Esophagus muscularis mucosa (tissue), 4 donors: ENCODE measurements around the gene RIMS1. TPM values are rescaled to one million over a fixed set of nuclear protein-coding genes. Genes with fewer than 3 reads are reported as not detected.

Source experiments
- DNase-seq: peaks from one replicate; pipeline ENCODE4 v3.0.0-alpha.2; 2017; ENCODE audit errors: extremely low spot score
- H3K27ac ChIP-seq, 4 donors: fragments of 200-600 bp; sonication (generic); replicated peaks in 1 of 4; 1 replicate in 3 of 4; 2 replicates in 1 of 4; pipeline ENCODE4 v1.5.1; 2016 to 2019; ENCODE audit warnings: mild to moderate bottlenecking in 1 of 4
- H3K27me3 ChIP-seq, 4 donors: fragments of 200-600 bp; sonication (generic); one replicate each; pipeline versions ENCODE4 v1.5.1 to v1.6.0; 2016 to 2019
- H3K36me3 ChIP-seq, 4 donors: fragments of 200-600 bp; sonication (generic); one replicate each; pipeline ENCODE4 v1.5.1; 2016 to 2019
- H3K4me1 ChIP-seq, 4 donors: fragments of 200-600 bp; sonication (generic); one replicate each; pipeline ENCODE4 v1.5.1; 2016 to 2019
- H3K4me3 ChIP-seq, 4 donors: fragments of 200-600 bp; sonication (generic); 1 replicate in 2 of 4; 2 replicates in 2 of 4; pipeline ENCODE4 v1.5.1; 2016 to 2019; ENCODE audit warnings: mild to moderate bottlenecking in 4 of 4, moderate library complexity in 1 of 4
- H3K9me3 ChIP-seq, 4 donors: fragments of 200-600 bp; sonication (generic); 1 replicate in 3 of 4; 2 replicates in 1 of 4; pipeline ENCODE4 v1.5.1; 2016 to 2019
- EP300 ChIP-seq: sonication (generic); formaldehyde crosslinking; IDR thresholded peaks from one replicate; pipeline ENCODE4 v1.6.1; 2017; ENCODE audit warnings: antibody characterized with exemption
- POLR2A ChIP-seq: fragments of 450-650 bp; IDR thresholded peaks from one replicate; pipeline ENCODE4 v1.6.1; 2017; ENCODE audit warnings: antibody characterized with exemption, moderate library complexity, mild to moderate bottlenecking, low read depth
- POLR2AphosphoS5 ChIP-seq, 2 donors: sonication (generic); formaldehyde crosslinking; IDR thresholded peaks; one replicate each; pipeline ENCODE4 v1.6.1; 2017; ENCODE audit warnings: antibody characterized with exemption in 2 of 2
- WGBS: methylation state at CpG from one replicate; pipeline ENCODE4 v1.1.5; 2018; 5-methylcytosine and 5-hydroxymethylcytosine counted together
- intact Hi-C: fragments of 100-400 bp; cut with DNase I; formaldehyde crosslinking; loops from one replicate; pipeline ENCODE4 v1.15.1; 2023
- total RNA-seq, 4 donors: library from RNA; depleted of rRNA; stranded (reverse); fragments of >200 nt; gene quantifications; one replicate each; pipeline versions ENCODE4 v1.1.0 to v1.2.1, GENCODE V29; 2016
- TF ChIP-seq, protein P1 (sequence below), 3 experiments: fragments of 200-600 bp in 2 of 3; fragments of 450-650 bp in 1 of 3; sonication (generic) in 2 of 3; IDR thresholded peaks; one replicate each; pipeline ENCODE4 v1.5.1; 2017 to 2019; ENCODE audit warnings: antibody characterized with exemption in 3 of 3, mild to moderate bottlenecking in 2 of 3, moderate library complexity in 1 of 3

Gene RIMS1
- total RNA-seq, 4 donors from 2014 or later = 35.4 to 88.6 (median 54.0) TPM

DNA sequence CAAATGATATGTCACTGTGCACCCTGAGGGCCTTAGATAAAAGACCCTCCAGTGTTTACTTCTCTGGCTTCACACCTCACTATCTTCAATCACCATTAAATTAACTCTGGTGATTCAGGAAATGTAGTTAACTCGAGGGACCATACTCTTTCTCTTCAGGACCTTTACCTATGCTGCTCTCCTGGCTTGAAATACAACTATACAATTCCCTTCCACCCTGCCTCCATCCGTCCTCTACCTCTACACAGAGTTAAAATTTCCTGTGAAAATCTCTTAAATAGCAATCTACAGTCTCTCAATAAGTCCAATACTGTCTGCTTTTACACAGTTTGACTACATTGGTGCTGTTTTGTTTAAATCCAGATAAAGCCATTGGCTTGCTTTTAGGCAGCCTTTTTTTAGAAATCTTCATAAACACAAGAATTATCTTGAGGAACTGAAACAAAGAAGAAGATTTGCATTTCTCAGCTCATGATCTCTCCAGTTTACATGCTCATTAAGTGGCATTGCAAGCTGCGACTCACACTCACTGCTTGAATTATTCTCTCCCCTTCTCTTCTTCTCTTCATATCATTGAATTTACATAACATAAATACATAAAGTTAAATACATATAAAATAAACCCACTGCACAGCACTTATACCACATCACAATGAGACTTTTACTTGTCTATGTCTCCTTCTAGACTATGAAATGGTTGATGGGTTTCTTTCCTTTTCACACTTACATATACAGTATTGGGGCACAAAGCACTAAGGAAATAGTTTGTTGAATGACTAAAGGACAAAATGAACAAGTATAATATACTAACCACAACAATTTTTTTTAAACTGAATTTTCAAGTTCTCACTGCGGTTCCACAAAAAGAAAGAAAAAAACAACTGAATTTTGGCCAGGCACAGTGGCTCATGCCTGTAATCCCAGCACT lies 496.5 kb downstream of the RIMS1 start:
- H3K27me3 ChIP-seq = no peaks in the 10 kb centered on the region
- no peak overlapping the region for H3K4me3 ChIP-seq
- H3K36me3 ChIP-seq = peaks cover 0 to 3% (median 0%) of the 10 kb centered on the region in 4 donors
- intact Hi-C loops = no loop called here
- H3K27ac ChIP-seq = no peak overlapping the region
- no peak for DNase-seq
- no peaks in the 10 kb centered on the region for H3K9me3 ChIP-seq
- TF ChIP-seq POLR2AphosphoS5 (IDR thresholded peaks at IDR 0.05) = no peak
- no peak for TF ChIP-seq EP300
- TF ChIP-seq, protein P1, sequence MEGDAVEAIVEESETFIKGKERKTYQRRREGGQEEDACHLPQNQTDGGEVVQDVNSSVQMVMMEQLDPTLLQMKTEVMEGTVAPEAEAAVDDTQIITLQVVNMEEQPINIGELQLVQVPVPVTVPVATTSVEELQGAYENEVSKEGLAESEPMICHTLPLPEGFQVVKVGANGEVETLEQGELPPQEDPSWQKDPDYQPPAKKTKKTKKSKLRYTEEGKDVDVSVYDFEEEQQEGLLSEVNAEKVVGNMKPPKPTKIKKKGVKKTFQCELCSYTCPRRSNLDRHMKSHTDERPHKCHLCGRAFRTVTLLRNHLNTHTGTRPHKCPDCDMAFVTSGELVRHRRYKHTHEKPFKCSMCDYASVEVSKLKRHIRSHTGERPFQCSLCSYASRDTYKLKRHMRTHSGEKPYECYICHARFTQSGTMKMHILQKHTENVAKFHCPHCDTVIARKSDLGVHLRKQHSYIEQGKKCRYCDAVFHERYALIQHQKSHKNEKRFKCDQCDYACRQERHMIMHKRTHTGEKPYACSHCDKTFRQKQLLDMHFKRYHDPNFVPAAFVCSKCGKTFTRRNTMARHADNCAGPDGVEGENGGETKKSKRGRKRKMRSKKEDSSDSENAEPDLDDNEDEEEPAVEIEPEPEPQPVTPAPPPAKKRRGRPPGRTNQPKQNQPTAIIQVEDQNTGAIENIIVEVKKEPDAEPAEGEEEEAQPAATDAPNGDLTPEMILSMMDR (IDR thresholded peaks at IDR 0.05) = no peak
- no peak for TF ChIP-seq POLR2A
- no peaks in the 10 kb centered on the region for H3K4me1 ChIP-seq
- 75% methylated on average over 4 of the region's 4 CpGs for WGBS

DNA sequence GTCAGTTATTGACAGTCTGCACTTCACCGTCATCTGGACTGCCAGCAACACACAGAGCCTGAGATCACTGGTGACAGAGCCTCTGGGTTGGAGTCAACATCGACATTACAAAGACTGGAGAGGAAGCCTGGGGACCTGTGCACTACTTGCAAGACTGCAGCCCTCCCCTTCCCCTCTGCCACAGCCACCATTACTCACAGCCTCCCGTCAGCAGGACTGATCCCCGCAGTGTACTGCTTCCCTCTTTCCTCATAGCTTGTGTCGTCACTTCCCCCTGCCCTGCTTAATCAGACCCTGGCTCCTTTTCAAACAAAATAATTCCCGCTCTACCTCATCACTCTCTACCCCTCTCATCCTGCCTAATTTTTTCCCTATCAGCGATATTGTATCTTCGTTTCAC lies 500.0 kb downstream of the RIMS1 start:
- TF ChIP-seq POLR2A (no peak), EP300 (no peak), POLR2AphosphoS5 (IDR thresholded peaks at IDR 0.05) (no peak)
- TF ChIP-seq, protein P1 (IDR thresholded peaks at IDR 0.05) = no peak
- peaks cover 0 to 9% (median 0%) of the 10 kb centered on the region in 4 donors for H3K36me3 ChIP-seq
- no peak for DNase-seq
- WGBS = 78% methylated on average over 8 of the region's 8 CpGs
- no peak overlapping the region for H3K27ac ChIP-seq
- intact Hi-C loops = no loop called here
- no peaks in the 10 kb centered on the region for H3K4me1 ChIP-seq
- H3K4me3 ChIP-seq = no peak overlapping the region
- no peaks in the 10 kb centered on the region for H3K27me3 ChIP-seq
- no peaks in the 10 kb centered on the region for H3K9me3 ChIP-seq

DNA sequence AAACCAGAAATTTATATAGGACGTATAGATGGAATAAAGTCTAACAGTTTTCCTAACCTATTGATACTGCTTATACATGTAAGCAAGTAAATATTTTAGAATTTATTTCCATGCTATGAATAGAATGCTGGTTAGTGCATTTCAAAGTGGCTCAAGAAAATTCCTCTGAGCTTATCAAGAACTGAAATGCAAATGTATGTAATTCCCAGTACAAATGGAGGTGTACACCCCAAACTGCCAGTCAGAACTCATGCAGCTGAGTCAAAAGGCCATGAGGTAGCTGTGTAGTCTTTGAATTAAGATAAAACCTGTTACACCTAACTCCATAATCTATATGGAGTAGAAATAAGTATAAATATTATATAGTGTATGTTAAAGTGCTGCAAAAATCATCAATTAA lies 503.3 kb downstream of the RIMS1 start:
- intact Hi-C loops = no loop called here
- Histone ChIP-seq H3K4me1 (no peaks in the 10 kb centered on the region), H3K36me3 (peaks cover 0 to 9% (median 0%) of the 10 kb centered on the region in 4 donors), H3K27me3 (no peaks in the 10 kb centered on the region), H3K9me3 (no peaks in the 10 kb centered on the region), H3K4me3 (no peak overlapping the region), H3K27ac (no peak overlapping the region)
- TF ChIP-seq EP300 = no peak
- TF ChIP-seq POLR2AphosphoS5 (IDR thresholded peaks at IDR 0.05) = no peak
- no peak for TF ChIP-seq POLR2A
- TF ChIP-seq, protein P1 (IDR thresholded peaks at IDR 0.05) = no peak
- no peak for DNase-seq
- 100% methylated on average over 1 of the region's 1 CpG for WGBS

DNA sequence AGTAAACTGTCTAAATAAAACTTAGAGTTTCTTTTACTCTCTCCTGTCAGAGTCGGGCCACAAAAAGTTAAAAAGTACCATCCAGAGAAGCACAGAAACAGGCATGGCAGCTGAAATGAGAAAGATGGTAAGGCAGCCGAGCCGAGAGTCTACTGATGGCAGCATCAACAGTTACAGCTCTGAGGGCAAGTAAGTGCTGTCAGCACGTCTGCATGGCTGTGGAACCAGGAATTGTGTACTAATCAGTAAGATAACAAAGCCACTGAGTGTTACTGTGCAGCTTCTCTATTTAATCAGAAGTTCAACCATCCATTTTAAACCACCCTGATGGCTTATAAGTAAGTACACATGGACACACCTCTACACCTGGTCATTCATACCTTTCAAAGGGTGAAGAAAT lies 504.2 kb downstream of the RIMS1 start:
- H3K27ac ChIP-seq = no peak overlapping the region
- H3K9me3 ChIP-seq = no peaks in the 10 kb centered on the region
- H3K36me3 ChIP-seq = peaks cover 0 to 9% (median 0%) of the 10 kb centered on the region in 4 donors
- TF ChIP-seq, protein P1 (IDR thresholded peaks at IDR 0.05) = no peak
- TF ChIP-seq POLR2A (no peak), POLR2AphosphoS5 (IDR thresholded peaks at IDR 0.05) (no peak), EP300 (no peak)
- intact Hi-C loops = no loop called here
- WGBS = 73% methylated on average over 4 of the region's 4 CpGs
- H3K4me3 ChIP-seq = no peak overlapping the region
- DNase-seq = peak; percentile 87
- no peaks in the 10 kb centered on the region for H3K4me1 ChIP-seq
- H3K27me3 ChIP-seq = no peaks in the 10 kb centered on the region
